HG02981 (cell line): Measurements from ENCODE around the gene UBR4.
A peak's percentile ranks its signal among the peaks of the same experiment; 100 is the strongest.
"Not testable (repeated sequence)": the region's sequence is repeated elsewhere in the genome, so short reads cannot be mapped to it uniquely, and the experiment has no call there.

Experiments
- ATAC-seq: cut with Tn5 transposase; IDR thresholded peaks from one replicate; pipeline ENCODE4 v1.9.1; 2021; ENCODE audit warnings: mild to moderate bottlenecking, moderate library complexity; ENCODE audit not compliant: unreplicated experiment

Gene UBR4

GRCh38 chr1:19220080-19220846, 10.2 kb upstream of the UBR4 start:
- ATAC-seq: no peak

GRCh38 chr1:19219451-19219850, 9.4 kb upstream of the UBR4 start:
- ATAC-seq: no peak

- ATAC-seq: not testable (repeated sequence)
Observed at GRCh38 chr1:19216585-19216984, 6.5 kb upstream of the UBR4 start.

- no peak for ATAC-seq
Observed at GRCh38 chr1:19213580-19213979, 3.5 kb upstream of the UBR4 start.

GRCh38 chr1:19212167-19212566, 2.1 kb upstream of the UBR4 start:
- no peak for ATAC-seq

- ATAC-seq: no peak
Observed at GRCh38 chr1:19210772-19211549, 895 bp upstream of the UBR4 start.

GRCh38 chr1:19209439-19209989, 552 bp downstream of the UBR4 start:
- peak; percentile 45 for ATAC-seq

GRCh38 chr1:19208710-19209438, 1.2 kb downstream of the UBR4 start:
- ATAC-seq: no peak

- ATAC-seq: no peak
Observed at GRCh38 chr1:19206947-19207346, 3.1 kb downstream of the UBR4 start.

GRCh38 chr1:19205845-19206244, 4.2 kb downstream of the UBR4 start:
- ATAC-seq: no peak

- no peak for ATAC-seq
Observed at GRCh38 chr1:19205403-19205802, 4.7 kb downstream of the UBR4 start.

GRCh38 chr1:19204446-19205266, 5.4 kb downstream of the UBR4 start:
- ATAC-seq: no peak

GRCh38 chr1:19203440-19203839, 6.6 kb downstream of the UBR4 start:
- no peak for ATAC-seq

- no peak for ATAC-seq
Observed at GRCh38 chr1:19202396-19202795, 7.7 kb downstream of the UBR4 start.

GRCh38 chr1:19199969-19200604, 10.0 kb downstream of the UBR4 start:
- no peak for ATAC-seq

GRCh38 chr1:19199329-19199968, 10.6 kb downstream of the UBR4 start:
- ATAC-seq: no peak

GRCh38 chr1:19198820-19199219, 11.2 kb downstream of the UBR4 start:
- no peak for ATAC-seq

- no peak for ATAC-seq
Observed at GRCh38 chr1:19197845-19198244, 12.2 kb downstream of the UBR4 start.

GRCh38 chr1:19196331-19196730, 13.7 kb downstream of the UBR4 start:
- no peak for ATAC-seq
